MM.1S (cell line): ENCODE data around the gene TMEM59.

Source experiments
- CTCF ChIP-seq: fragments of 300-600 bp; sonication (generic); IDR thresholded peaks from 2 replicates; pipeline ENCODE4 v1.5.1; 2016; ENCODE audit warnings: antibody characterized with exemption, low read length, mixed read lengths
- EZH2 ChIP-seq: fragments of 300-600 bp; sonication (generic); optimal IDR thresholded peaks from 2 replicates; pipeline ENCODE3; 2017; ENCODE audit warnings: low read depth, mild to moderate bottlenecking, antibody characterized with exemption, low read length, mixed read lengths
- EZH2phosphoT487 ChIP-seq: fragments of 300-600 bp; sonication (generic); IDR thresholded peaks from 2 replicates; pipeline ENCODE4 v1.6.1; 2018; ENCODE audit warnings: antibody characterized with exemption, low read length

DNA sequence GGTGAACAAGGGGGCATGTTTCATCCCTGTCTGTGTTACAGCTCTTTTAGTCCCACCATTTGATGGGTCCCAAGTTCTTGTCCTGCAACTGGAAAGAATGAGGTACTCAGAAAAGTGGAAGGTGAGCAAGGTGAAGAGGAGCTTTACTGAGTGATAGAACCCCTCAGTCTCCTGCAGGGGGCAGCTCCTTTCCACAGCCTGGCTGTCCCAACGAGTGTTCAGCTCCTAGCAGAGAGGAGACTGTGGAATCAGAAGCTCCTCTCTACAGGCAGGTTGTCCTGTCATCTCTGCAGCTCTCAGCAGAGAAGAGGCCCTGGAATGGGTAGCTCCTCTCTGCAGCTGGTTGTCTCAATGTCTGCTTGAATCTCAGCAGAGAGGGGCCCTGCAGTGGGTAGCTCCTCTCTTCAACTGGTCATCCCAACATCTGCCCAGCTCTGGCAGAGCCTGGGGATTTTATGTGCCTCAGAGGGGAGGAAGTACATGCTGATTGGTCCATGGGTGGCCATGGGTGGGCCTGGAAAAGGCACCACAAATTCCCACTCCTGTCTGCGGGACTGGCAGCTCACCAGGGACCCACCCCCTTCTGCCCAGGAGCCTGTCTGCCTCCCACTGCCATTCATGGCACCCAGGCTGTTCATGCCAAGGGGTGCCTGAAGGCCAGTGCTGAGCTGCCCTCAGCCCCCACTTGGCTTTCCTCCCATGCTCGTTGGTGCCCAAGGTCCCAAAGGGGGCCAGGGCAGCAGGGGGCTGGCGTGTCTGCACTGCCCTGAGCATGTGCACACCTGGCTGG, 60.7 kb downstream of the TMEM59 start:
- TF ChIP-seq CTCF (no peak), EZH2 (no peak), EZH2phosphoT487 (no peak)
